HepG2 (cell line): ENCODE results near the gene SLC25A43. TPM values are rescaled to one million over a fixed set of nuclear protein-coding genes. Genes with fewer than 3 reads are reported as not detected.

Experiments used
- ASH2L ChIP-seq: fragments of 300-600, 200-600 bp; sonication (generic); IDR thresholded peaks from 2 replicates; pipeline ENCODE4 v1.7.0; 2017; ENCODE audit warnings: low read depth, mild to moderate bottlenecking, moderate library complexity, mixed read lengths, low read length; ENCODE audit not compliant: insufficient read length
- CBX5 ChIP-seq: sonication (generic); formaldehyde crosslinking; IDR thresholded peaks from 2 replicates; pipeline ENCODE4 v1.4.0; 2020; ENCODE audit warnings: missing genetic modification reagents, borderline replicate concordance
- GABPB1 ChIP-seq: IDR thresholded peaks from 2 replicates; pipeline ENCODE4 v1.6.1; 2016; ENCODE audit warnings: mild to moderate bottlenecking, missing genetic modification reagents, moderate library complexity, missing compliant biosample characterization
- NCOR1 ChIP-seq: fragments of 200-600 bp; sonication (generic); IDR thresholded peaks from 2 replicates; pipeline ENCODE4 v1.7.0; 2017; ENCODE audit warnings: antibody characterized with exemption, low read length, borderline replicate concordance
- NFYB ChIP-seq: sonication (generic); formaldehyde crosslinking; IDR thresholded peaks from 2 replicates; pipeline ENCODE4 v1.4.0; 2020; ENCODE audit warnings: missing genetic modification reagents
- PHF21A ChIP-seq: sonication (generic); formaldehyde crosslinking; IDR thresholded peaks from 2 replicates; pipeline ENCODE4 v1.5.0; 2020; ENCODE audit warnings: mild to moderate bottlenecking, missing genetic modification reagents
- RARG ChIP-seq: sonication (generic); formaldehyde crosslinking; IDR thresholded peaks from 2 replicates; pipeline ENCODE4 v1.4.0; 2020; ENCODE audit warnings: low read depth, mild to moderate bottlenecking, missing genetic modification reagents
- RXRA ChIP-seq: sonication (generic); formaldehyde crosslinking; IDR thresholded peaks from 2 replicates; pipeline ENCODE4 v1.5.1; 2020; ENCODE audit warnings: missing genetic modification reagents
- SOX6 ChIP-seq, 2 experiments: fragments of 450-650 bp in 1 of 2; sonication (generic) in 1 of 2; formaldehyde crosslinking in 1 of 2; IDR thresholded peaks; 2 replicates each; pipeline versions ENCODE4 v1.4.0 to v1.6.1; 2017 to 2020; ENCODE audit warnings: antibody characterized with exemption in 1 of 2, mild to moderate bottlenecking in 1 of 2, missing genetic modification reagents in 1 of 2
- SP140L ChIP-seq: sonication (generic); formaldehyde crosslinking; IDR thresholded peaks from 2 replicates; pipeline ENCODE4 v1.4.0; 2020; ENCODE audit warnings: missing genetic modification reagents, borderline replicate concordance
- THAP11 ChIP-seq: IDR thresholded peaks from 2 replicates; pipeline ENCODE4 v1.6.1; 2016; ENCODE audit warnings: missing biosample characterization, missing genetic modification reagents
- WIZ ChIP-seq: sonication (generic); formaldehyde crosslinking; IDR thresholded peaks from 2 replicates; pipeline ENCODE4 v1.5.1; 2020; ENCODE audit warnings: mild to moderate bottlenecking, missing genetic modification reagents
- ZBTB42 ChIP-seq: sonication (generic); formaldehyde crosslinking; IDR thresholded peaks from 2 replicates; pipeline ENCODE4 v1.5.0; 2020; ENCODE audit warnings: mild to moderate bottlenecking, missing genetic modification reagents
- ZNF124 ChIP-seq: sonication (generic); formaldehyde crosslinking; IDR thresholded peaks from 2 replicates; pipeline ENCODE4 v1.4.0; 2020; ENCODE audit warnings: missing genetic modification reagents
- ZNF234 ChIP-seq: sonication (generic); formaldehyde crosslinking; conservative IDR thresholded peaks from 2 replicates; pipeline ENCODE4 v1.5.1; 2020; ENCODE audit warnings: mild to moderate bottlenecking, missing genetic modification reagents
- ZNF263 ChIP-seq: sonication (generic); formaldehyde crosslinking; IDR thresholded peaks from 2 replicates; pipeline ENCODE4 v1.4.0; 2020; ENCODE audit warnings: missing genetic modification reagents
- ZNF264 ChIP-seq: sonication (generic); formaldehyde crosslinking; IDR thresholded peaks from 2 replicates; pipeline ENCODE4 v1.4.0; 2020; ENCODE audit warnings: missing genetic modification reagents
- ZNF891 ChIP-seq: sonication (generic); formaldehyde crosslinking; IDR thresholded peaks from 2 replicates; pipeline ENCODE4 v1.5.0; 2020; ENCODE audit warnings: mild to moderate bottlenecking, missing genetic modification reagents
- polyA plus RNA-seq, 8 experiments: library from polyadenylated mRNA; depleted of rRNA in 3 of 8; stranded (reverse) in 7 of 8; unstranded in 1 of 8; fragments of >200 nt; fragmentation: Illumina TruSeq in 4 of 8; extraction: Trizol in 4 of 8; gene quantifications; 2 replicates each; pipeline versions ENCODE4 v1.2.1 to v1.2.3, GENCODE V29; 2011 to 2016; ENCODE audit warnings: low read depth in 4 of 8, missing spikeins in 1 of 8, mixed read lengths in 1 of 8; ENCODE audit not compliant: insufficient read depth in 1 of 8
- total RNA-seq, 5 experiments: library from RNA; depleted of rRNA; stranded (reverse); fragments of >200 nt; fragmentation: Illumina TruSeq; extraction: Trizol; gene quantifications; 2 replicates each; pipeline ENCODE4 v1.2.3, GENCODE V29; 2016; ENCODE audit warnings: low read depth in 1 of 5
- TF ChIP-seq, protein P1 (sequence below): sonication (generic); formaldehyde crosslinking; IDR thresholded peaks from 2 replicates; pipeline ENCODE4 v1.4.0; 2020; ENCODE audit warnings: missing genetic modification reagents, borderline replicate concordance
- TF ChIP-seq, protein P2 (sequence below): sonication (generic); formaldehyde crosslinking; IDR thresholded peaks from 2 replicates; pipeline ENCODE4 v1.4.0; 2020; ENCODE audit warnings: mild to moderate bottlenecking, missing genetic modification reagents
- TF ChIP-seq, protein P3 (sequence below): IDR thresholded peaks from 2 replicates; pipeline ENCODE4 v1.6.1; 2016; ENCODE audit warnings: missing biosample characterization, missing genetic modification reagents, low read depth
- TF ChIP-seq, protein P4 (sequence below): IDR thresholded peaks from 2 replicates; pipeline ENCODE4 v1.6.1; 2016

Gene SLC25A43
- total and polyA plus RNA-seq, 2 of the 13 experiments (the other 11 are each of a cell fraction or from before 2014, with no cell fraction given), result 5.8 to 13.2 TPM

DNA sequence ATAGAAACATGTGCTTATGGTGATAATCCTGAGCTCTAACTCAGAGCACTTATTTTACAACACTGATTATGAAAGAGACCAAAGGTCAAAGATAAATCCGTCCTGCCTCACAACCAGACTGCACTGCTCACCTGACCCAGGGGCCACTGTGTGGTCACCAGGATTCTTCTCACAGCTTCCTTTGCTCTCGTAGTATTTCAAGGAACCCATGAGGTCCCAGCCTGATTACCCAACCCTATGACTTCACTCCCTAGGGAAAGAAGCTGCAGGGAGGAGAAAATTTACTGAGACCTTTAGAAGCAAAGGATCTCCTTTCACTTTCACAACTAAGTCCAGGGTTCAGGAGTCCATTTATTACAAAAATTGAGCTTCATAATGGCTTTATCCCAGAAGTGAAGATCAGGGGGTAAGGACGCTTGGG is 78.7 kb downstream of the SLC25A43 start (continued):
- TF ChIP-seq, protein P1, sequence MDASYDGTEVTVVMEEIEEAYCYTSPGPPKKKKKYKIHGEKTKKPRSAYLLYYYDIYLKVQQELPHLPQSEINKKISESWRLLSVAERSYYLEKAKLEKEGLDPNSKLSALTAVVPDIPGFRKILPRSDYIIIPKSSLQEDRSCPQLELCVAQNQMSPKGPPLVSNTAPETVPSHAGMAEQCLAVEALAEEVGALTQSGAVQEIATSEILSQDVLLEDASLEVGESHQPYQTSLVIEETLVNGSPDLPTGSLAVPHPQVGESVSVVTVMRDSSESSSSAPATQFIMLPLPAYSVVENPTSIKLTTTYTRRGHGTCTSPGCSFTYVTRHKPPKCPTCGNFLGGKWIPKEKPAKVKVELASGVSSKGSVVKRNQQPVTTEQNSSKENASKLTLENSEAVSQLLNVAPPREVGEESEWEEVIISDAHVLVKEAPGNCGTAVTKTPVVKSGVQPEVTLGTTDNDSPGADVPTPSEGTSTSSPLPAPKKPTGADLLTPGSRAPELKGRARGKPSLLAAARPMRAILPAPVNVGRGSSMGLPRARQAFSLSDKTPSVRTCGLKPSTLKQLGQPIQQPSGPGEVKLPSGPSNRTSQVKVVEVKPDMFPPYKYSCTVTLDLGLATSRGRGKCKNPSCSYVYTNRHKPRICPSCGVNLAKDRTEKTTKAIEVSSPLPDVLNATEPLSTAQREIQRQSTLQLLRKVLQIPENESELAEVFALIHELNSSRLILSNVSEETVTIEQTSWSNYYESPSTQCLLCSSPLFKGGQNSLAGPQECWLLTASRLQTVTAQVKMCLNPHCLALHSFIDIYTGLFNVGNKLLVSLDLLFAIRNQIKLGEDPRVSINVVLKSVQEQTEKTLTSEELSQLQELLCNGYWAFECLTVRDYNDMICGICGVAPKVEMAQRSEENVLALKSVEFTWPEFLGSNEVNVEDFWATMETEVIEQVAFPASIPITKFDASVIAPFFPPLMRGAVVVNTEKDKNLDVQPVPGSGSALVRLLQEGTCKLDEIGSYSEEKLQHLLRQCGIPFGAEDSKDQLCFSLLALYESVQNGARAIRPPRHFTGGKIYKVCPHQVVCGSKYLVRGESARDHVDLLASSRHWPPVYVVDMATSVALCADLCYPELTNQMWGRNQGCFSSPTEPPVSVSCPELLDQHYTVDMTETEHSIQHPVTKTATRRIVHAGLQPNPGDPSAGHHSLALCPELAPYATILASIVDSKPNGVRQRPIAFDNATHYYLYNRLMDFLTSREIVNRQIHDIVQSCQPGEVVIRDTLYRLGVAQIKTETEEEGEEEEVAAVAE (CRISPR knock-in tag), result no peak
- 0 out of 2 replicates have a peak, but pooled peaks have one; percentile 45 for TF ChIP-seq ZNF264 (CRISPR knock-in tag)
- TF ChIP-seq ZNF263, result no peak
- TF ChIP-seq, protein P2, sequence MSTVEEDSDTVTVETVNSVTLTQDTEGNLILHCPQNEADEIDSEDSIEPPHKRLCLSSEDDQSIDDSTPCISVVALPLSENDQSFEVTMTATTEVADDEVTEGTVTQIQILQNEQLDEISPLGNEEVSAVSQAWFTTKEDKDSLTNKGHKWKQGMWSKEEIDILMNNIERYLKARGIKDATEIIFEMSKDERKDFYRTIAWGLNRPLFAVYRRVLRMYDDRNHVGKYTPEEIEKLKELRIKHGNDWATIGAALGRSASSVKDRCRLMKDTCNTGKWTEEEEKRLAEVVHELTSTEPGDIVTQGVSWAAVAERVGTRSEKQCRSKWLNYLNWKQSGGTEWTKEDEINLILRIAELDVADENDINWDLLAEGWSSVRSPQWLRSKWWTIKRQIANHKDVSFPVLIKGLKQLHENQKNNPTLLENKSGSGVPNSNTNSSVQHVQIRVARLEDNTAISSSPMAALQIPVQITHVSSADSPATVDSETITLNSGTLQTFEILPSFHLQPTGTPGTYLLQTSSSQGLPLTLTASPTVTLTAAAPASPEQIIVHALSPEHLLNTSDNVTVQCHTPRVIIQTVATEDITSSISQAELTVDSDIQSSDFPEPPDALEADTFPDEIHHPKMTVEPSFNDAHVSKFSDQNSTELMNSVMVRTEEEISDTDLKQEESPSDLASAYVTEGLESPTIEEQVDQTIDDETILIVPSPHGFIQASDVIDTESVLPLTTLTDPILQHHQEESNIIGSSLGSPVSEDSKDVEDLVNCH (CRISPR knock-in tag), result no peak
- TF ChIP-seq, protein P3, sequence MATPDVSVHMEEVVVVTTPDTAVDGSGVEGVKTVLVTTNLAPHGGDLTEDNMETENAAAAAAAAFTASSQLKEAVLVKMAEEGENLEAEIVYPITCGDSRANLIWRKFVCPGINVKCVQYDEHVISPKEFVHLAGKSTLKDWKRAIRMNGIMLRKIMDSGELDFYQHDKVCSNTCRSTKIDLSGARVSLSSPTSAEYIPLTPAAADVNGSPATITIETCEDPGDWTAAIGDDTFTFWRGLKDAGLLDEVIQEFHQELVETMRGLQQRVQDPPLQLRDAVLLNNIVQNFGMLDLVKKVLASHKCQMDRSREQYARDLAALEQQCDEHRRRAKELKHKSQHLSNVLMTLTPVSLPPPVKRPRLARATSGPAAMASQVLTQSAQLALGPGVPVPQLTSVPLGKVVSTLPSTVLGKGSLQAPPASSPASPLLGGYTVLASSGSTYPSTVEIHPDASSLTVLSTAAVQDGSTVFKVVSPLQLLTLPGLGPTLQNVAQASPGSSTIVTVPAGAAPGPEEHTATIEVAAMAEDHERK (CRISPR knock-in tag), result no peak
- TF ChIP-seq GABPB1 (CRISPR knock-in tag), result no peak
- no peak for TF ChIP-seq RARG (CRISPR knock-in tag)
- no peak for TF ChIP-seq CBX5
- no peak for TF ChIP-seq WIZ
- TF ChIP-seq THAP11, result 0 out of 2 replicates have a peak, but pooled peaks have one; percentile 33
- TF ChIP-seq ZBTB42 (CRISPR knock-in tag), result no peak
- no peak for TF ChIP-seq SP140L
- TF ChIP-seq SOX6 (IDR thresholded peaks at IDR 0.05), result no peak
- peak; percentile 33; the same call in 1 of the 2 replicates for TF ChIP-seq SOX6 (CRISPR knock-in tag; IDR thresholded peaks at IDR 0.05)
- TF ChIP-seq ZNF891 (CRISPR knock-in tag), result no peak
- TF ChIP-seq ASH2L, result peak; percentile 53
- TF ChIP-seq NFYB (CRISPR knock-in tag), result no peak
- TF ChIP-seq ZNF234 (CRISPR knock-in tag), result no peak
- peak; percentile 27; the same call in 1 of the 2 replicates for TF ChIP-seq PHF21A
- peak; percentile 93; the same call in 1 of the 2 replicates for TF ChIP-seq NCOR1
- TF ChIP-seq, protein P4, sequence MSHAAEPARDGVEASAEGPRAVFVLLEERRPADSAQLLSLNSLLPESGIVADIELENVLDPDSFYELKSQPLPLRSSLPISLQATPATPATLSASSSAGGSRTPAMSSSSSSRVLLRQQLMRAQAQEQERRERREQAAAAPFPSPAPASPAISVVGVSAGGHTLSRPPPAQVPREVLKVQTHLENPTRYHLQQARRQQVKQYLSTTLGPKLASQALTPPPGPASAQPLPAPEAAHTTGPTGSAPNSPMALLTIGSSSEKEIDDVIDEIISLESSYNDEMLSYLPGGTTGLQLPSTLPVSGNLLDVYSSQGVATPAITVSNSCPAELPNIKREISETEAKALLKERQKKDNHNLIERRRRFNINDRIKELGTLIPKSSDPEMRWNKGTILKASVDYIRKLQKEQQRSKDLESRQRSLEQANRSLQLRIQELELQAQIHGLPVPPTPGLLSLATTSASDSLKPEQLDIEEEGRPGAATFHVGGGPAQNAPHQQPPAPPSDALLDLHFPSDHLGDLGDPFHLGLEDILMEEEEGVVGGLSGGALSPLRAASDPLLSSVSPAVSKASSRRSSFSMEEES (CRISPR knock-in tag), result 0 out of 2 replicates have a peak, but pooled peaks have one; percentile 41
- TF ChIP-seq RXRA, result peak; percentile 30; the same call in 1 of the 2 replicates
- no peak for TF ChIP-seq ZNF124
